ENCODE data around the gene ENPEP. TPM values are rescaled to one million over a fixed set of nuclear protein-coding genes. Genes with fewer than 3 reads are reported as not detected.
"Not testable (repeated sequence)": the region's sequence is repeated elsewhere in the genome, so short reads cannot be mapped to it uniquely, and the experiment has no call there.

Gene ENPEP
- total RNA-seq, 2 experiments from 2014 or later = not detected

DNA sequence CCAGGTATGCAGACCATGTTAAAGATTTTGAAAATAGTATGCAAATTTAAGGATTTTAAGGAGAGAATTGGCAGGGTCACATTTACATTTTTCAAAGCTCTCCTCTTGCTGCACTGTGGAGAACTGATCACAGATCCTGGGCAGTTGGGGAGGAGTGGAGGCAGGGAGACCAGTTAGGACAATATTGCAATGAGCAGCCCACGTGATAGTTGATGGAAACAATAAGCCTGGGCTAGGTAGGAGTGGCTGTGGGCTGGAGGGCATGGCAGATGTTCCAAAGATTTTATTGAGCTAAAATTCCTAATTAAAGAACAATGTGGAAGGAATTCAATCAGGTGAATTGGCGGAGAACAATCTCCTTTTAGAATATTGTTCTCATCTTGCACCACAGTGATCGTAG, 50.6 kb downstream of the ENPEP start:
- no peak for DNase-seq
- Mint-ChIP-seq H3K27me3 (peaks cover 47% of the 10 kb centered on the region), H3K27ac (peak overlapping the region; percentile 12), H3K9me3 (no peaks in the 10 kb centered on the region), H3K4me3 (no peak overlapping the region), H3K36me3 (no peaks in the 10 kb centered on the region), H3K4me1 (peaks cover 14% of the 10 kb centered on the region)

DNA sequence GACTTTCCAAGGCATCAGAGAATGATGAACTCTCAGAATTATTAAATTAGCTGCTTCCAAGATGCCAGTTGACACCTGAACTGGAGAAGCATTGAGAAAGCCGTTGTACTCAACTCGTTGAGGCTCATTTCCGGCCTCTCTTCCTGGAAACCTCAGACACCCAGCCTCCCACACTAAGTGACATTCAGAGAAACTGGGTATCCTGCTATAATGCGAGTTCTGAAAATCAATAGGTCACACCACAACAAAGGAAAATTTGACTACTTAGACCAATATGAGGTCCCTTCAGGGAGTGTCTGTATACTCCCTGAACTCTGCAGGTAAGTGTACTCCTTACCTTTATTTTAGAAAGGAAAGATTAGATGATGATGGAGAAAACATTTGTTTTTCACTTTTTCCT, 51.2 kb downstream of the ENPEP start:
- Mint-ChIP-seq H3K27me3 (peaks cover 52% of the 10 kb centered on the region), H3K4me1 (peaks cover 14% of the 10 kb centered on the region), H3K9me3 (no peaks in the 10 kb centered on the region), H3K4me3 (no peak overlapping the region), H3K27ac (peak overlapping the region; percentile 12), H3K36me3 (no peaks in the 10 kb centered on the region)
- peak; percentile 31 for DNase-seq

DNA sequence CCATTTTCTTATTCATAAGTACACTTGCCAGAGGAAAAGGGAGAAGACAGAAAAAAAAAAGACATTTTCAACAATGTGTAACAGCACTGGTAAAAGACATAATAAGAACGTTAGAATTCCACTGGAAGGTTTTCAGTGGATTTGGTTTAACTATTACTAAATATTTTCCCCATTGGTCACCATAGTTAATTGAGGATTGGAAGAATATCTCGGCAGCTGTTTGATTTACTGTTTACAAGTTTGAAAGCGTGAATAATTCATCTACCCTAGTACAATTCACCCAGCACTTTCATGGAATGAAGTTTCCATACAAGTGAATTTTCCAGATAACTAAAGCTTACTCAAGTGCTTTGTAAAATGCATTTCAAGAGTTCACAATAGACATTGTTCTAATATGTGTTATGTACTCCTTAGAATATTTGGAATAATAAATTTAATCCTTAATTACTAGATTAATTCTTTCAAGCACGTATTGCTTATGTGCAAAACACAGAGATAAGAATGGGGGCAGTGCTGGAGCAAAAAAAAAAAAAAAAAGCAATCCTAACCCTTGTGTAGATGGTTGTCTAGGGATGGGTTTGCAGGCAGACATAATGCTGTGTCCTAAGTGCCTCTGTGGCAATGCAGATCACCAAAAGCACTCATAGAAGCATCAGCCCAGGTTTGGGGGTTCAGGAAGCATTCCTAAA, 57.1 kb downstream of the ENPEP start:
- H3K9me3 Mint-ChIP-seq = peaks cover 3% of the 10 kb centered on the region
- no peak overlapping the region for H3K27ac Mint-ChIP-seq
- no peak for DNase-seq
- peaks cover 2% of the 10 kb centered on the region for H3K4me1 Mint-ChIP-seq
- H3K27me3 Mint-ChIP-seq = peaks cover 55% of the 10 kb centered on the region
- no peaks in the 10 kb centered on the region for H3K36me3 Mint-ChIP-seq
- no peak overlapping the region for H3K4me3 Mint-ChIP-seq

DNA sequence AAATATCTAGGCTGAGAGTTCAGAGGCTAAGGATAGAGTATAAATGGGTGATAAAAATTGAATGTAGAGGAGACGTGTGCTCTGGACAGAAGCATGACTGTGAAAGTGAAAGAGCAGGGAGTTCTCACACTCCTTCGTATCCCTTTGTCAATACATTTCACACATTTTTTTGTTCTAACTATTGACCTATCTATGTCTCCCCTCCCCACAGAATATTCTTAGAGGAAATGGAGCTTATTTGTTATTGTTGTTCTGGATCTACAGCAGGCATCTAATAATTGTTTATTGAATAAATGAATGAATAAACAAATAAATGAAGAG, 57.6 kb downstream of the ENPEP start:
- DNase-seq = no peak
- H3K4me1 Mint-ChIP-seq = peaks cover under 1% of the 10 kb centered on the region
- H3K4me3 Mint-ChIP-seq = no peak overlapping the region
- H3K9me3 Mint-ChIP-seq = peaks cover 3% of the 10 kb centered on the region
- H3K36me3 Mint-ChIP-seq = no peaks in the 10 kb centered on the region
- no peak overlapping the region for H3K27ac Mint-ChIP-seq
- peaks cover 53% of the 10 kb centered on the region for H3K27me3 Mint-ChIP-seq

DNA sequence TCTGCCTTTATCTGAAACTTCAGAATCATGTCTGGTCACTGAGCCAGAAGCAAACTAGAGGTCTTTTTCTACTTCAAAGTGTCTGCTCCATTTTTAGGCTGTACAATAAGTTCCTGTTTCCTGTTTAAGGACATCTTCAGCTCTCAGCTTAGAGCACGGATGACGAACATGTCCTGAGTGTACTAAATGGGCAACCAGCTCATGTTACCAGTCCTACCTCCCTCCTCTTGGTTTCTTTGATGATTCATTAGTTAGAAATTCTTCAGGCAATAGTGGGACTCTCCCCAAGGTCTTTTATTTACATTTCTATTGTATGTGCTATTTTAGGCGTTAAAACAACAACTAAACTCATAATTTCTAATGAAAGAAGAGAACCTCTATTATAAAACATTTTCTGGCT, 58.0 kb downstream of the ENPEP start:
- peaks cover 3% of the 10 kb centered on the region for H3K9me3 Mint-ChIP-seq
- H3K4me3 Mint-ChIP-seq = no peak overlapping the region
- no peak overlapping the region for H3K27ac Mint-ChIP-seq
- H3K27me3 Mint-ChIP-seq = peaks cover 49% of the 10 kb centered on the region
- no peaks in the 10 kb centered on the region for H3K36me3 Mint-ChIP-seq
- no peaks in the 10 kb centered on the region for H3K4me1 Mint-ChIP-seq
- no peak for DNase-seq

DNA sequence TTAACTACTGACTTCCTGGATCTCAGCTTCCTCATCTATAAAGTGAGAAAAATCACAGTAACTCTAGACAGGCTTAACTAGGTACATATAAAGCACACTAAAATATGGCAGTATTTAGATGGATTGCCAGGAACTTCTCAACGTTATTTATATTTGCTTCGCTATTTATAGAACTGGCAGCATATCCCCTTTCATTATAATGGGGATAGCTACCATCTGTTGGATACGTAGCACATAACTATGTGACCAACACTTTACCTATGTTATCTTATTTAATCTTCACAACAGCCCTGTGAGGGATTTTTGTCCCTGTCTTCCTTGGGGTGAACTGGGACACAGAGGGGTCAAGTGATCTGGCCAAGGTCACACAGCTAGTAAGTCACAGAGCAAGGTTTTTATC, 64.6 kb downstream of the ENPEP start:
- DNase-seq = no peak
- H3K4me3 Mint-ChIP-seq = no peak overlapping the region
- no peak overlapping the region for H3K27ac Mint-ChIP-seq
- H3K4me1 Mint-ChIP-seq = no peaks in the 10 kb centered on the region
- peaks cover 19% of the 10 kb centered on the region for H3K27me3 Mint-ChIP-seq
- H3K36me3 Mint-ChIP-seq = no peaks in the 10 kb centered on the region
- H3K9me3 Mint-ChIP-seq = peaks cover 3% of the 10 kb centered on the region

DNA sequence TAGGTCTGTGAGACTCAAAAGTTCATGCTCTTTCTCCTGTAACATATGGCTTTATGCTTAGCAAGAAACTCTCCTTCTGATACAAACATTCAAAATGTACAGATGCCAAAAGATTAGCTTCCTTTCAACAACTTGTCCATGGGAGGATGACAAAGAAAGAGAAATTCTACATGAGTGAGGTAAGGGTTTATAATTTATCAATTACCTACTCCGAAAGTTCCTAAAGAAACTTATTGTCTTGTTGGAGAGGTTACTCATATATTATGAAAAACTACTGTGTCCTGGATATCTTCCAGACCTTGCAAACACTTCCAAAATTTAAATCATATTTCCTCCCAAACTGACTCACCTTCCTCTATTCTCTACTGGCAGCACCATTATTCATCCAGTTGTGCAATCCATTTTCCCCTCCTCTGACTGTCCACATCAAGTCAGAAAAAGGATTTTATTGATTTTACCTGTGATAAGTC, 65.1 kb downstream of the ENPEP start:
- H3K36me3 Mint-ChIP-seq = no peaks in the 10 kb centered on the region
- H3K9me3 Mint-ChIP-seq = peaks cover 3% of the 10 kb centered on the region
- no peak overlapping the region for H3K4me3 Mint-ChIP-seq
- H3K27ac Mint-ChIP-seq = no peak overlapping the region
- H3K4me1 Mint-ChIP-seq = no peaks in the 10 kb centered on the region
- no peak for DNase-seq
- H3K27me3 Mint-ChIP-seq = peaks cover 18% of the 10 kb centered on the region

DNA sequence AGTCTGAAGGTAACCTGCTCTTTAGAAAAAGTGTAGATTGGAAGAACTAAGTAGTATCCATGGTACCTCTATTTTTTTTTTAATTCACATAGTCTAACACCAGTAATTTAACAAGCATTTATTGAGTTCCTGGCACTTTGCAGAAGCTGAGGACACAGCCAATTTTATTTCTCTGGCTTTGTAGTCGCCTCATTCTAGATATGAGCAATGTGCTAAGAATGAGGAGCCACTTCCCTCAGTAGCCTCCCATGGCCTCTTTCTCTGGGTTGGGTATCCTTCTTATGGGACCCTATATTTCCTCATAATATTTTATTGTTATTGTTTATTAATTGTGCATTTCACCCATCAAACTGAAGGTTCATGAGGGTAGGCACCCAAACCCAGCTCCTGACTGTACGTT, 67.6 kb downstream of the ENPEP start:
- no peak overlapping the region for H3K27ac Mint-ChIP-seq
- H3K36me3 Mint-ChIP-seq = no peaks in the 10 kb centered on the region
- no peak for DNase-seq
- H3K4me3 Mint-ChIP-seq = no peak overlapping the region
- no peaks in the 10 kb centered on the region for H3K9me3 Mint-ChIP-seq
- H3K4me1 Mint-ChIP-seq = no peaks in the 10 kb centered on the region
- H3K27me3 Mint-ChIP-seq = peaks cover 10% of the 10 kb centered on the region

DNA sequence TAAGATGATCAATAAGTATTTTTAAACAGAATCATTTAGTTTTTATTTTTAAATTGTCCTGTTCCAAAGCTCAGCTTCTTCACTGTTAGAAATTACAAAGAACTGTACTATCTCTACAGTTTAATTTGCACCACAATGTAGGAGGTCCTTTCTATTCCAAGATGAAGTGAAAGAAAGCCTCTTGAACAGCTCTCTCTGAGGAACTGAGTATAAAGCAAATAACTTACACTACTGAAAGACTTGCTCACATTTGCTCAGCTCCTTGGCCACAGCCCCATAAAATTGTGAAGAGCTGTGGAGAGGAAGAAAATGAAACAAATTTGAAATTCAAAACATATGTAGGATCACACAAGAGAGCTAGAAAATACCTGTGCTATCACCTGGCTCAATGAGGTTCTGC, 68.6 kb downstream of the ENPEP start:
- Mint-ChIP-seq H3K9me3 (no peaks in the 10 kb centered on the region), H3K4me3 (no peak overlapping the region), H3K27me3 (peaks cover 15% of the 10 kb centered on the region), H3K4me1 (no peaks in the 10 kb centered on the region), H3K36me3 (no peaks in the 10 kb centered on the region), H3K27ac (no peak overlapping the region)
- DNase-seq = no peak

DNA sequence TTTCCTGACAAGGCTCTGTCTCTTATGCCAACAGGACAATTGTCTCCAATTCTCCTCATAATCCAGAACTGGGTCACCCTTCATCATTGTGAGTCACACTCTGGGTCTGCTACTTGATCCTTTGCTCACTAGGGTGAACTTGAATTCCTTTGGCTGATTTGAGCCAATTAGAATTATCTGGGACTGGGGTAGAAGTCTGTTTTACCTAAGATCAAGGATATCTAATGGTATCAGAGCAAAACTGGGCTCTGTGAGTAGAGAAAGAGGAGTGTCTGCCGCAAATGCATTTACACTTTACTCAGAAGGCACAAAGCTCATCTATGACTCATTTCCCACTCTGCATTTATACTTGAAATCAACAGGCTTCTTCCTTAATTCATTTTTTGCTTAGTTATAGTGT, 74.3 kb downstream of the ENPEP start:
- H3K4me1 Mint-ChIP-seq = no peaks in the 10 kb centered on the region
- no peak overlapping the region for H3K27ac Mint-ChIP-seq
- H3K4me3 Mint-ChIP-seq = no peak overlapping the region
- H3K36me3 Mint-ChIP-seq = no peaks in the 10 kb centered on the region
- no peak for DNase-seq
- H3K27me3 Mint-ChIP-seq = peaks cover 18% of the 10 kb centered on the region
- no peaks in the 10 kb centered on the region for H3K9me3 Mint-ChIP-seq

DNA sequence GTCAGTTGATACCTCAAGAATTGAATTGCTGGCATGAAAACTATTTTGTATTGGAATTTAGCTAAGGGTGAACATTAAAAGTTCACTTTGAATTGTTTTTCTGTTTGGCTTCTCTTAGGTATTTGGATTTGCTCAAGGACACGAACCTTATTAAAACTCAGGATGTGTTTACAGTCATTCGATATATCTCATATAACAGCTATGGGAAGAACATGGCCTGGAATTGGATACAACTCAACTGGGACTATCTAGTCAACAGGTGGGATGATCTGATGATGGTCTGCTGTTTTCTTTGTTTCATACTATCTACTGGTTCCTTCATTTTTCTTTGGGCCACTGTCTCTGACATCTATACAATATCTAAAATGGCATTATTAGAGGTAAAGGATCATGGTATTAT, 77.2 kb downstream of the ENPEP start:
- Mint-ChIP-seq H3K27ac (no peak overlapping the region), H3K4me3 (no peak overlapping the region), H3K36me3 (no peaks in the 10 kb centered on the region), H3K9me3 (no peaks in the 10 kb centered on the region), H3K27me3 (peaks cover 22% of the 10 kb centered on the region), H3K4me1 (no peaks in the 10 kb centered on the region)
- no peak for DNase-seq

DNA sequence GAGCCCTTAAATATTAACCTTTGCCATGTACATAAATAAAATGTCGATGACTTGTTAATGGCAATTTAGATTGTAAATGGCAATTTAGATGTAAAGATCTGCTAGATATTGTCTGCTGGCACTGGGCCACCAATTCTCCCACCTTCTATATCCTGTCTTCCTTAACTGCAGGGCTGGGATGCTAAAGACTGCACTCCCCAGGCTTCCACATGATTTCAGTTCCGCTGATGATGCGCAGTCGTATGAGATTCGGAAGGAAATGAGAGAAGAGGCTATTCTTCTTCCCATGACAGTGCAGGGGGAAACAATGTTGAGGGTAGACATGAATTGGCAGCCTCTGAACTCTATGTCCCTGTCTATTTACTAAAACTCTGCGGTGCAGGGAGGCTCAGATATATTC, 91.3 kb downstream of the ENPEP start:
- no peak for DNase-seq
- Mint-ChIP-seq H3K4me3 (no peak overlapping the region), H3K27ac (no peak overlapping the region), H3K36me3 (no peaks in the 10 kb centered on the region), H3K27me3 (peaks cover 18% of the 10 kb centered on the region), H3K9me3 (peaks cover 2% of the 10 kb centered on the region), H3K4me1 (no peaks in the 10 kb centered on the region)

DNA sequence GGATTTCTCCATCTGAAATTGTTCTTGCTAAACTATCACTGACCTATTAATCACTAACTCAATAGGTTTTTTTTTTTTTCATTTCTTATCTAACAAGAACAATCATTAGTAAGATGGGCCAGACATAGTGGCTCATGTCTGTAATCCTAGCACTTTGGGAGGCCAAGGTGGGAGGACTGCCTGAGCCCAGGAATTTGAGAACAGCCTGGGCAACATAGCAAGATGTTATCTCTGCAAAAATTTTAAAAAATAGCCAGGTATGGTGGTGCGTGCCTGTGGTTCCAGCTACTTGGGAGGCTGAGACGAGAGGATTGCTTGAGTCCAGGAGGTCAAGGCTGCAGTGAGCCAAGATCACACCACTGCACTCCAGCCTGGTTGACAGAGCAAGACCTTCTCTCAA, 100.7 kb downstream of the ENPEP start:
- not testable (repeated sequence) for H3K27me3 Mint-ChIP-seq, H3K4me3 Mint-ChIP-seq, H3K36me3 Mint-ChIP-seq, H3K4me1 Mint-ChIP-seq, H3K27ac Mint-ChIP-seq, DNase-seq, H3K9me3 Mint-ChIP-seq

DNA sequence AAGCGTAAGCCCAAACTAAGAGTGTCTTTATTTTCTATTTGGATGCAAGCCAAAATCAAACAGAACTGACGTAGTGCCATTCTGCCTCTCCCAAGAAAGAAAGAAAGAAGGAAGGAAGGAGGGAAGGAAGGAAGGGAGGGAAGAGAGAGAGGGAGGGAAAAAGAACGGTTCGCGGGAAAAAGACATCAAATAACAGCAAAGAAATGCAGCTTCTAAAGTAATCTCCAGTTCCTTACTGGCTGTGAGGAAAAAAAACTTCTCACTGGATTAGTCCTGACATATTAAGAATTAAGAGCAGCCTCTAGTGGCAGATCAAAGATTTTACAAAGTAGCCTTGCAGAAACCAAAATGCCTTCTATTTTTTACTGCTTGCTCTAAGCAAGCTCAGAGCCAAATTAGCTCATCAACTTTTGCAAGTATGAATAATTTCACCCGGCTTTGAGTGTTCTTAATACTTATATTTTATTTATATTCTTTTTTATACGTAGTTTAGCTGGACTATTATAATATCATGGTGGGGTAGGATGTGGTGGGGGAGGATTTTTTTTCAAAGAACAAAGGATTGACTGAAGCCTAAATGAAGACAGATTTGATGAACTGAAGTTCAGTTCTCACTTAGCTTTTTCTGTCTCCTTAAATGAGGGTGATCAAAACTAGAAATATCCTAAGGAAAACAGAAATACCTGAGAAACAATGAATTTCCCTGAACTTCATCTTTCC, 110.3 kb downstream of the ENPEP start:
- Mint-ChIP-seq H3K4me1 (no peaks in the 10 kb centered on the region), H3K27ac (no peak overlapping the region), H3K9me3 (no peaks in the 10 kb centered on the region), H3K36me3 (no peaks in the 10 kb centered on the region), H3K4me3 (no peak overlapping the region), H3K27me3 (peaks cover 11% of the 10 kb centered on the region)
- no peak for DNase-seq

DNA sequence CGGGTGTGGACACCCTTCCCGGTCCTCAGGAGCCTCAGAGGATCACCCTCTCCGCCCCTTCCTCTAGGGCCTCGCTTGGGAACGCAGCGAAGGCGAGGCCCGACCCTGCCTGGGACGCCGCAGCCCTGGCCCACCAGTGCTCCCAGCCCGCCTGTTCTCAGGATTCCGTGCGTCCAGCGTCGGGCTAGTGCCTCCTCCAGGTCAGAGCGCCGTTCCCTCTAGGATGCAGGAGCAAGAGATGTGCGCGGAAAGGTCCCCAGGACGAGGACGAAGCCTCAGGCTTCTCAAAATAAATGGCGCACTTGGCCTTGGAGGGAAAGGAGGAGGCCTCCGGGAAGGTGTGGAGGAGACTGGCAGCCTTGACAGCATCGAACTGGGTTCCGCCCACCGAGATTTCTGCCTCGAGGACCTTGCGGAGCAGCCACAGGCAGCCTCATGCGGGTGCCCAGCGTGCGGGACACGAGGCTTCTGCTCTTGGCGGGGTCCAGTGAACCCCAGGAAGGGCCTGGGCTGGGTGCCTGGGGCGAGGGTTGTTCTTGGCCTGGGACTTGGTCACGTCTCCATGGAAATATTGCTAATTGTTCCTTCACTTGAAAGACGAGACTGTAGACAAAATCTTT, 111.8 kb downstream of the ENPEP start:
- no peak overlapping the region for H3K27ac Mint-ChIP-seq

DNA sequence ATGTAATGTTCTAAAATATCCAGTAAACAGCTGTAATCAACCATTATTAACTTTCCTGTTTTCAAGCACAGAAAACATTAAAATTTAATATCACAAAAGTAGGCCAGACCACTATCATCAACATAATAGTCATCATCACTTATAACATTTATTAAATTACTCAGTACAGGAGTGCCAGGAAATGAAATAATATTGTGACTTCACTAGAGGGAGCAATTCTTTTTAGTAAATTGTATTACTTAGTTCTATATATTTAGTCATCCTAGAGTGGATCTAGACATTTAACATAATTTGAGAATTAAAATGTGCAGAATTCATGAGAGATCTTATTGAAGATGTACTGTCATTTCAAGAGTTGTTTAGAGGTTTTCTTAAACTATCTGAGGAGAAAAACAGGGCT, 113.3 kb downstream of the ENPEP start:
- H3K36me3 Mint-ChIP-seq = no peaks in the 10 kb centered on the region

More for the DNA sequence above, 111.8 kb downstream of the ENPEP start:
- Mint-ChIP-seq H3K9me3 (peaks cover 2% of the 10 kb centered on the region), H3K4me3 (no peak overlapping the region), H3K27me3 (peaks cover 5% of the 10 kb centered on the region), H3K4me1 (no peaks in the 10 kb centered on the region), H3K36me3 (no peaks in the 10 kb centered on the region)
- DNase-seq = no peak

More for the DNA sequence above, 113.3 kb downstream of the ENPEP start:
- H3K9me3 Mint-ChIP-seq = peaks cover 2% of the 10 kb centered on the region
- H3K27ac Mint-ChIP-seq = no peak overlapping the region
- DNase-seq = no peak
- H3K4me3 Mint-ChIP-seq = no peak overlapping the region
- H3K27me3 Mint-ChIP-seq = peaks cover 9% of the 10 kb centered on the region
- no peaks in the 10 kb centered on the region for H3K4me1 Mint-ChIP-seq
